ENCODE results near the gene RACGAP1.
A peak's percentile ranks its signal among the peaks of the same experiment; 100 is the strongest.

Gene RACGAP1

GRCh38 chr12:50058743-50059312 lies 33.5 kb upstream of the RACGAP1 start:
- intact Hi-C loops (cut with DNase I; ENCODE audit: low total_unique reads), result loop anchor here (5.0 kb wide), 1 partner anchor 92 kb away; no protein-coding TSS in a partner anchor
- no peak overlapping the region for H3K4me3 ChIP-seq
- DNase-seq, result no peak
- no peak for TF ChIP-seq CTCF (IDR thresholded peaks at IDR 0.05)
- peaks cover 0 to 27% (median 25%) of the 10 kb centered on the region in 4 donors for H3K4me1 ChIP-seq
- peaks cover 0 to 21% of the 10 kb centered on the region in 2 donors for H3K27me3 ChIP-seq
- H3K36me3 ChIP-seq, result no peaks in the 10 kb centered on the region
- H3K9me3 ChIP-seq, result no peaks in the 10 kb centered on the region
- H3K27ac ChIP-seq, result no peak overlapping the region

- TF ChIP-seq CTCF (IDR thresholded peaks at IDR 0.05), result no peak
- Histone ChIP-seq H3K27ac (peak overlapping the region in 1 of 2 donors; percentile 45), H3K9me3 (no peaks in the 10 kb centered on the region), H3K4me3 (peak overlapping the region; percentile 57 to 78), H3K36me3 (no peaks in the 10 kb centered on the region), H3K4me1 (peaks cover 0 to 27% (median 25%) of the 10 kb centered on the region in 4 donors), H3K27me3 (peaks cover 0 to 28% of the 10 kb centered on the region in 2 donors)
- intact Hi-C loops (cut with DNase I; ENCODE audit: low total_unique reads), result loop anchor here (5.0 kb wide), 1 partner anchor 91 kb away; no protein-coding TSS in a partner anchor
- DNase-seq, result no peak
Measured at GRCh38 chr12:50057896-50058670, 32.8 kb upstream of the RACGAP1 start.

GRCh38 chr12:50057000-50057841 lies 31.9 kb upstream of the RACGAP1 start, which contains the start of gene ASIC1:
ASIC1 (plus strand) TSS chr12:50057596; CDS start chr12:50058767, 1,171 bp downstream.
- DNase-seq, result peak; percentile 61 to 78
- Histone ChIP-seq H3K4me1 (peaks cover 0 to 27% (median 25%) of the 10 kb centered on the region in 4 donors), H3K9me3 (no peaks in the 10 kb centered on the region), H3K27me3 (peaks cover 0 to 32% of the 10 kb centered on the region in 2 donors), H3K4me3 (peak within 1 kb of the TSS; percentile 57 to 78), H3K27ac (peak within 1 kb of the TSS; percentile 45 to 50), H3K36me3 (no peaks in the 10 kb centered on the region)
- intact Hi-C loops (cut with DNase I; ENCODE audit: low total_unique reads), result loop anchor here (5.0 kb wide), 1 partner anchor 90 kb away; no protein-coding TSS in a partner anchor
- TF ChIP-seq CTCF (IDR thresholded peaks at IDR 0.05), result peak in 1 of 2 experiments; percentile 15

GRCh38 chr12:50056639-50056976 lies 31.3 kb upstream of the RACGAP1 start:
- H3K27ac ChIP-seq, result no peak overlapping the region
- peaks cover 0 to 37% of the 10 kb centered on the region in 2 donors for H3K27me3 ChIP-seq
- peaks cover 0 to 27% (median 25%) of the 10 kb centered on the region in 4 donors for H3K4me1 ChIP-seq
- intact Hi-C loops (cut with DNase I; ENCODE audit: low total_unique reads), result loop anchor here (5.0 kb wide), 1 partner anchor 89 kb away; no protein-coding TSS in a partner anchor
- H3K36me3 ChIP-seq, result no peaks in the 10 kb centered on the region
- H3K4me3 ChIP-seq, result peak overlapping the region; percentile 57 to 78
- no peak for TF ChIP-seq CTCF (IDR thresholded peaks at IDR 0.05)
- DNase-seq, result no peak
- H3K9me3 ChIP-seq, result no peaks in the 10 kb centered on the region

Data from tibial artery (tissue), 4 donors.